ENCODE measurements around the gene FEZF1.

FEZF1 gene

GRCh38 chr7:122261442-122261841 lies 43.1 kb downstream of the FEZF1 start:
- peaks cover 40% of the 10 kb centered on the region for H3K27me3 Mint-ChIP-seq (ENCODE audit: low read depth, poor library complexity)

GRCh38 chr7:122261016-122261415 lies 43.5 kb downstream of the FEZF1 start:
- Mint-ChIP-seq H3K4me3 (no peak overlapping the region), H3K9me3 (no peaks in the 10 kb centered on the region), H3K27ac (no peak overlapping the region), H3K4me1 (peaks cover 1% of the 10 kb centered on the region), H3K36me3 (ENCODE audit: low read depth) (no peaks in the 10 kb centered on the region), H3K27me3 (ENCODE audit: low read depth, poor library complexity) (peaks cover 40% of the 10 kb centered on the region)
- TF ChIP-seq CTCF (IDR thresholded peaks at IDR 0.05): no peak
- DNase-seq: no peak

More at GRCh38 chr7:122261442-122261841, 43.1 kb downstream of the FEZF1 start:
- DNase-seq: no peak
- no peak overlapping the region for H3K27ac Mint-ChIP-seq
- H3K36me3 Mint-ChIP-seq (ENCODE audit: low read depth): no peaks in the 10 kb centered on the region
- no peaks in the 10 kb centered on the region for H3K9me3 Mint-ChIP-seq
- H3K4me3 Mint-ChIP-seq: no peak overlapping the region
- no peaks in the 10 kb centered on the region for H3K4me1 Mint-ChIP-seq
- TF ChIP-seq CTCF (IDR thresholded peaks at IDR 0.05): no peak

GRCh38 chr7:122260336-122260735 lies 44.2 kb downstream of the FEZF1 start:
- Mint-ChIP-seq H3K27me3 (ENCODE audit: low read depth, poor library complexity) (peaks cover 46% of the 10 kb centered on the region), H3K27ac (no peak overlapping the region), H3K4me1 (peaks cover 4% of the 10 kb centered on the region), H3K4me3 (no peak overlapping the region), H3K9me3 (no peaks in the 10 kb centered on the region), H3K36me3 (ENCODE audit: low read depth) (no peaks in the 10 kb centered on the region)
- DNase-seq: no peak
- no peak for TF ChIP-seq CTCF (IDR thresholded peaks at IDR 0.05)

- Mint-ChIP-seq H3K27me3 (ENCODE audit: low read depth, poor library complexity) (peaks cover 48% of the 10 kb centered on the region), H3K9me3 (no peaks in the 10 kb centered on the region), H3K27ac (no peak overlapping the region), H3K4me1 (peaks cover 4% of the 10 kb centered on the region), H3K4me3 (no peak overlapping the region), H3K36me3 (ENCODE audit: low read depth) (no peaks in the 10 kb centered on the region)
- no peak for TF ChIP-seq CTCF (IDR thresholded peaks at IDR 0.05)
- DNase-seq: no peak
Observed at GRCh38 chr7:122258971-122259370, 45.6 kb downstream of the FEZF1 start.

GRCh38 chr7:122257056-122257455 lies 47.5 kb downstream of the FEZF1 start:
- Mint-ChIP-seq H3K4me3 (no peak overlapping the region), H3K27ac (no peak overlapping the region), H3K9me3 (no peaks in the 10 kb centered on the region), H3K36me3 (ENCODE audit: low read depth) (no peaks in the 10 kb centered on the region), H3K4me1 (peaks cover 4% of the 10 kb centered on the region), H3K27me3 (ENCODE audit: low read depth, poor library complexity) (peaks cover 46% of the 10 kb centered on the region)
- no peak for DNase-seq
- TF ChIP-seq CTCF (IDR thresholded peaks at IDR 0.05): no peak

GRCh38 chr7:122256046-122256445 lies 48.5 kb downstream of the FEZF1 start:
- Mint-ChIP-seq H3K27me3 (ENCODE audit: low read depth, poor library complexity) (peaks cover 39% of the 10 kb centered on the region), H3K36me3 (ENCODE audit: low read depth) (no peaks in the 10 kb centered on the region), H3K4me3 (no peak overlapping the region), H3K9me3 (no peaks in the 10 kb centered on the region), H3K4me1 (peaks cover 4% of the 10 kb centered on the region), H3K27ac (no peak overlapping the region)
- no peak for DNase-seq
- no peak for TF ChIP-seq CTCF (IDR thresholded peaks at IDR 0.05)
